Measurements from ENCODE around the gene WDR64.

GRCh38 chr1:241813768-241814320 lies 161.8 kb downstream of the WDR64 start:
- TF ChIP-seq, protein P1, sequence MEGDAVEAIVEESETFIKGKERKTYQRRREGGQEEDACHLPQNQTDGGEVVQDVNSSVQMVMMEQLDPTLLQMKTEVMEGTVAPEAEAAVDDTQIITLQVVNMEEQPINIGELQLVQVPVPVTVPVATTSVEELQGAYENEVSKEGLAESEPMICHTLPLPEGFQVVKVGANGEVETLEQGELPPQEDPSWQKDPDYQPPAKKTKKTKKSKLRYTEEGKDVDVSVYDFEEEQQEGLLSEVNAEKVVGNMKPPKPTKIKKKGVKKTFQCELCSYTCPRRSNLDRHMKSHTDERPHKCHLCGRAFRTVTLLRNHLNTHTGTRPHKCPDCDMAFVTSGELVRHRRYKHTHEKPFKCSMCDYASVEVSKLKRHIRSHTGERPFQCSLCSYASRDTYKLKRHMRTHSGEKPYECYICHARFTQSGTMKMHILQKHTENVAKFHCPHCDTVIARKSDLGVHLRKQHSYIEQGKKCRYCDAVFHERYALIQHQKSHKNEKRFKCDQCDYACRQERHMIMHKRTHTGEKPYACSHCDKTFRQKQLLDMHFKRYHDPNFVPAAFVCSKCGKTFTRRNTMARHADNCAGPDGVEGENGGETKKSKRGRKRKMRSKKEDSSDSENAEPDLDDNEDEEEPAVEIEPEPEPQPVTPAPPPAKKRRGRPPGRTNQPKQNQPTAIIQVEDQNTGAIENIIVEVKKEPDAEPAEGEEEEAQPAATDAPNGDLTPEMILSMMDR (IDR thresholded peaks at IDR 0.05): no peak
- TF ChIP-seq POLR2A (IDR thresholded peaks at IDR 0.05): no peak
- no peak for TF ChIP-seq EP300 (IDR thresholded peaks at IDR 0.05)

Measured in ovary (tissue), 3 donors.